Measurements from ENCODE around the gene SLCO3A1.
"Not testable (repeated sequence)": the region's sequence is repeated elsewhere in the genome, so short reads cannot be mapped to it uniquely, and the experiment has no call there.

SLCO3A1 gene

DNA sequence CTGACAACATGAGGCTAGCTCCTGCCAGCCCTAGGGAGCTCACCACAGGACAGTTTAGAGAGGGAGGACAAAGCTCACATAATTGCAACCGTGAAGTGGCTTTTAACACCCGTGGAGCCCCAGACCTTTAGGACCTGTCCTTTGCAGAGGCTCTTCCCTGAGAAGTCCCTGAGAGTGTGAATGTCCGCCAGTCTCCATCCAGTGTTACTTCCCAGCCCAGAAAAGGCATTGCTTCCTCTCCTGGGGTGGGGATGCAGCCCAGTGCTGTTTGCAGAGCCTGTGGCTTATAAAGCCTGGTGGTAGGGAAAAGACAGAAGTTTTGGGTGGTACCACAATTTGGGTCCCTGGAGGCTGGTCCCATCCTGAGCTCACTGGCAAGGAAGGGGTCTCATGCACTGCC, 182.0 kb downstream of the SLCO3A1 start:
- no peak for DNase-seq (ENCODE audit: low read depth in 2 of 2)

DNA sequence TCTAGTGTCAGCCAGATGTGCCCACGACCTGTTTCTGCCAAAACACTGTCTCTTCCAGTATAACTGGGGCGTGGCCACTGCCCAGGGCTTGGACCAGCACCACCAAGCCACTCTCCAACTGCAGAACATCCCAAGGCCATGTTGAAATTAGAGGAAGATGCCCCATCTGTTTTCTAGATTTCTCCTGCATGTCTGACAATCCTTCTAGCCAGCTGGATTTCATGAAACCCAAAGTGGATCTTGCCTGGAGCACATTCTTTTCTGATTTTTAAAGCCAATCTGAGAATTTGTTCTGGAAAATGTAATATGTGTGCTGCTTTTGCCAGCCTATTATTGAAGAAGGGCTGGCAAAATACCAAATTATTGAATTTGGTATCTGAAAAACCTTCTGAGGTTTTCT, 182.5 kb downstream of the SLCO3A1 start:
- DNase-seq (ENCODE audit: low read depth in 2 of 2), result no peak

DNA sequence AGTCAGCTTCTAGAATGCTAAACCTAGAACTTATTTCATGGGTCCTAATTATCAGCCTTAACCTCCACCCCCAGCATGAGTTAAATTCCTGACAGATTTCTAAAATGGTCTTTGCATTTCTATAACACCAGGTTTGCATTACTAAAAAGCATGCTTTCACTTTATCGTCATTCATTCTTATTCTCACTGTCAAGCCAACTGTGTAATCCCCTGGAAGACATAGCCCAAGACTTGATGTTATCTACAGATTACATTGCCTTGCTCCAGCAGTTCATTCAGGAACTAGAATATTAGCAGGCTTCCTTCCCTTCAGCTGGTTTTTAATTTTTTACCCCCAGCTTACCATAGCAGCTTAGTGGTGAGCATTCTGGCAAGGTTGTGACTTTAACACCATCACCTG, 184.0 kb downstream of the SLCO3A1 start:
- DNase-seq (ENCODE audit: low read depth in 2 of 2), result no peak

DNA sequence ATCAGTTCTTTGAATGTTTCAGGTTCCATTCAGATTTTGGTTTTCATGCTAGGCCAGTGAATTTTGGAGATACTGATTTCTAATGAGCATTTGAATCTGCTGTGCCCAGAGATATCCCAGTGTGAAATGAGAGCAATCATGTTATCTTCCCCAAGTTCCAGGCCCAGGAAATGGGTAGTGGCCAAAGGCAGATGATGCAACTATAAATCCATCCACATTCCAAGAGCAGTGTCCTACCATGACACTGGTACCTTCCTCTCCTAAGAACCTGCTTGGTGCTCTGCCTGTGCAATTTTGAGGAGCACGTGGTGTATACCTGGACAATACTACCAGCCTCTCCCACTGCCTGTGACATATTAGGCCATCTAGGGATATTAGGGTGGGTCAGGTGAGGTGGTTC, 186.8 kb downstream of the SLCO3A1 start:
- no peak for DNase-seq (ENCODE audit: low read depth in 2 of 2)

DNA sequence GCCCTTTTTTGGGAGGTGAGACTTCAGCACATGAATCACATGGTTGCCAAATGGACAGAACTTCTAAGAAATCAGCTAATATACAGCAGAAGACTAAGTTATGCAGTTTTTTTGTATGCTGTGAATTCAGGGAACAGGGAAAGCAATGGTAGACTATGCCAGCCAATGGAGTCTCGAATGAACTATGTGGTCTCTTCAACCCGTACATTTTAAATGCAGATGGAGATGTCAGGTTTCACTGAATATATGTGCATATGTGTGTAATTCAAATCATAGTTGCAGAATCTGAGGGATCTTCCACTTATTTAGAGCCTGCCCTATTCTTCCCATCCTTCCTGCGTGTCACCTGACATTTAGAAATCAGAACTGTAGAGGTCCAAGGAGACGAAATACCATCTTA, 187.9 kb downstream of the SLCO3A1 start:
- no peak for DNase-seq (ENCODE audit: low read depth in 2 of 2)

DNA sequence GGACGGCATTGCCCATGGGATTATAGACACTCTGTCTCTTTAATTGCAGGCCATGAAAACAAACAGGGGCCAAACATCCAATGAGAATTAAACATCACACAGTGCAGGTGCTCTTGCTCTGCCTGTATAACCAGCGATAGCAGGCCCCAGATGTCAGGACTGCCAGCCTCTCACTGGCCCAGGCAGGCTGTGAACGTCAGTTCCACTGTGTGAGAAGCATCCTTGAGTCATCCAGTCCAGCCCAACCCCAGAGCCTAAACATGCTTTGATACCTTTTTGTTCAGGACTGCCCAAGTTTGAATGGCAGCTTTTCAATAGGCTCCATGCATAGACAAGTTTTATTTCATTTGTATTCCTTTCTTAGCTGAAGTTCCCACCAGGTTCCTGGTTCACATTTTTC, 189.8 kb downstream of the SLCO3A1 start:
- no peak for DNase-seq (ENCODE audit: low read depth in 2 of 2)

DNA sequence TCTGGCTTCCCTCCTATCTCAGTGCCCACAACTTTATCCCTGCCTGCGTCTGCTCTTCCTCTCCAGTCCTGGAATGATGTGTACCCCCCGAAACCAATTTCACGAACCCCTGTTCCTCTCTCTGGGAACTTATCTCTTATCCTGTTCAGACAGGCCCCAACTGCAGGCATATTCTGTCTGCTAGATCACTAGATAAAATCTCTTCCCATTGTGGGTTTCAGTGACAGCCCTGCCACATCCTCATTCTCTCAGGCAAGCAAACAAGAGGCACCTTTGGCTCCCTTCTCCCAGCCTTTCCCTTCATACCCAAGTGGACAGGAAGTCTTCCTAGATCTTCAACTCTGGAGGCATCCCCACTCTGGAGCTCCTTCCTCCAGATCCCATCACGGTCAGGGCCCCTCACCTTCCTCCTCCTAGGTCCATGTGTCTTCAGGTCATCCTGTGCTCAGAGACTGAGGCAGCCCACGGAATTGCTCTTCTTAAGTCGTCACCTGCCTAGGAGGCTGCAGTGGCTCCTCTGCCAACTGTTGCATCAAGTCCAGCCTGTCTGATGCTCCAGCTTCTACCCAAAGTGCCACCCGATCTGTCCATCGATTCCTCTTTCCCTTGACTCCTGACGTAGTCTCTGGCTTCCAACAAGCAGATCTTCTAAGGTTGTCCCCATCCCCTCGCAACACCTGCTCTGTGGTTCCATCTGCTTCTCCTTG, 190.8 kb downstream of the SLCO3A1 start:
- no peak for DNase-seq (ENCODE audit: low read depth in 2 of 2)

DNA sequence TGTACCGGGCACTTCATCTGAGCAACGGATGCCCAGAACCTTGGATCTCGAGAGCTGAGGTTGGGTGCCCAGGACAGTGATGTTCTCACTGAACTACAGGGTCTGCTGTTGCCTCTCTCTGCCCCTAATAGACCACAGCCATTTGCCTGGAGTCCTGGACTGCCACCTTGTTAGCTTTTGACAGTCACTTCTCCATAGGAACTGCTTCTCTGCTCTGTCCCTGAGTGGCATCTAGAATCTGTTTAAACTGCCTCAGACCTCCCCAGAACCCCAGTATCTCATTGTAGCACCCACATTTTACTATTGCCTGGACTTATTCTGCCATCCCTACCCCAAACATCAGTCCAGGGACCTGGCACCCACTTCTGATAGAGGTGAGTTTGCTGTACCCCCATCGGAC, 194.4 kb downstream of the SLCO3A1 start:
- DNase-seq (ENCODE audit: low read depth in 2 of 2), result no peak

DNA sequence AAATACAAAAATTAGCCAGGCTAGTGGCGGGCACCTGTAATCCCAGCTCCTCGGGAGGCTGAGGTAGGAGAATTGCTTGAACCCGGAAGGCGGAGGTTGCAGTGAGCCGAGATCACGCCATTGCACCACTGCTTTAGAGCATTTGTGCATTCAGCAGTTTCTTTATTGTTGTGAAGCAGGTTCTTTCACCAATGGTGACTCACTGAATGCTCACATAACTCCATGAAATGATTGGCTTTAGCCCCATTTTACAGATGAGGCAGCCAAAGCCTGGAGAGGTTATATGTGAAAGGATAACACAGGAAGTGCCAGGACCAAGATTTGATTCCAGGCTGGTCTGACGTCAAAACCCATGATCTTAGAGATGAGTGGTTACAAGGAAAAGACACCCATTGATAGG, 195.2 kb downstream of the SLCO3A1 start:
- DNase-seq (ENCODE audit: low read depth in 2 of 2), result no peak

DNA sequence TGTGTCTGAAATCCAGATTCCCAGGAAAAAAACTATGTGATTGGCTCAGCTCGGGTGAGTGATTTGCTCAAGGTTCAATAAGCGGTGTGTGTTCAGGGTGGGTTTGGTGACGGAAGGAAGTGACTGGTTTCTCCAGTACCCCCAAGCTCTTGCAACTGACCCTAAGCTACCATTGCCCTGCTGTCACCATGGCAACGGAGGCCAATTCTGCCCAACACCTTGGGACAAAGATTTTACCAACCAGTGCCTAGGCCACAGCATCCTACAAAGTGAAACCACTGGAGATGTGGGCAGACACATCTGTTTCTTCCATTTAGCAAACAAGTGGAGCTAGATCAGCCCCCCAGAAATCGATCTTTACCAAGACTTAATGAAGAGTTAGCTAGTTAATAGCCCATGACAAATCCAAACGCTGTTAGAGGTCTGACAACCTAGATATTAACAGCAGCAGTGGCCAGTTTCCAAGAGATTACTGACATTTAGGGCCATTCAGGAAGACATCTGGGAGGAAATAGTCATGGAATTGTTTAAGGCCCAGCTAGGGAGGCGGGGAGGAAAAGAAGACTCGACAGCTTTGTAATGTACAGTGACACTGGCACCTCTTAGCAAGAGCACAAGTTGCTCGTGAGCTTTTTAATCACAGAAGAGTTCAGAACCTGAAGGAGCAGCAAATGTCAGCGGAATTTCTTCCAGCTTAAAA, 195.9 kb downstream of the SLCO3A1 start:
- DNase-seq (ENCODE audit: low read depth in 2 of 2), result no peak

DNA sequence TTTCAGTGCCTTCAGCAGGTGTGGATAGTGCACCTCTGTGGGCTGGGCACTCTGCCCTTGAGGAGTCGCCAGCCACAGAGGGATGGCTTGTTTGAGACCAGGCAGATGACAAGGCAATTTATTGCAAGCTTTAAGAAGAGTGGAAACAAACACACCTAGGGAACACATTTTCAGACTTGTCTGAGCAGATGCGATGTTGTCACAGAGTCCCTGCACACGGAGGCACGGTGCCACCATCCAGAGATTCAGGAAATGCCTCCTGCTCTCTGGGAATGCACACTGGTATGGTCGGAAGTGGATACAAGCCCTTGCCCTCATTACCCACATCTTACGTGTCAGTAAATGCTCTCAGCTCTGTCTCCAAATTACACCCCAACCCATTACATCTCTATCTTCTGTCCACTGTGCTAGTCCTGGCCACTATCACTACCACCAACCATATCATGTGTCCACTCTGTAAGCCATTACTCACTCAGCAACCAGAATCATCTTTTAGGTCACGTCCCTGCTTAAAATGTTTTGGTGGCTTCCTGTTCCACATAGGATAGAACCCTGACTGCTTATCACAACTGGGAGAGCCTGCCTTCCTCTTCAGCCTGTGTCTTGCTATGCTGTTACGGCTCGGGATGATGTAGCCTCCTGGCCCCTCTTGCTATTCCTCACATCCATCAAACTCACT, 196.9 kb downstream of the SLCO3A1 start:
- DNase-seq (ENCODE audit: low read depth in 2 of 2), result no peak

DNA sequence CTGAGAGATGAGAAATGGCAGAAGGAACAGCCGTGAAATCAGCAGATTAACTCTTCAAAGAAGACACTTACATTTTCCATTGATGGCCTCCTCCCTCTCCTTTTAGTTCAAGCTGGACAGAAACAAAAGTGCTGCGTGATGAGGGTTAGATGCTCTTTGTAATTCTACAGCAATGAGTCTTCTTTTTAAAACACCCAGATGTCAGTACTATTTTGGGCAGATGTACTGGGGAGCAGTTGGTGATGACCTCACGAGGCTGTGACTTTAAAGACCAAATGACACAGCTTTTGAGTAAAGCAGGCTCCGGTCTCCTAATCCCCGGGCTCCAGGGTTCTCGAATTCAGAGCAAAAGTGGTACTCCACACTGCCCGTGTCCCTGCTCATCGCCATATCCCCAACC, 198.2 kb downstream of the SLCO3A1 start:
- no peak for DNase-seq (ENCODE audit: low read depth in 2 of 2)

DNA sequence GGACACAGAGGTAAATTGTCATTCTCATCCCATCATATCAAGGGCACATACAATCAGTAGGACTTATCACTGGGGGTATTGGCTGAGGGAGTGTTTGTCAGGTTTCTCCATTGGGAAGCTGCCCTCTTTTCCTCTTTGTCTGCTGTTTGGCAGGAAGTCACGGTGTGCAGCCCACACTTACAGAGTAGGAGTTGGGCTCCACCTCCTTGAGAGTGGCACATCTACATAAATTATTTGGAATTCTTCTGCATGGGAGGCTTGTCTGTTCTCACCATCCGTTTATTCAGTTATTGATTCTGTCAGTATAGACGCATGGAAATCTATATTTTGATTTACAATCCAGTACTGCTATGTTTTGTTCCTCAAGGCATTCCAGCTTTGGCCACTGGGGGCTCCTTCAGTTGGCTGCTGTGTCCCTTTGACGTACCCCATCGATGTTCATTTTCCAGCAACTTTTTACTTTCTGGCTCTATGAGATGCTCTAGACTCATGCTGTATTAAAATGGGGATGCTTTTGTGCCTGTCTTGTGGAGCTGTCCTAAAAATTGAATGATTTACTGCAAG, 200.3 kb downstream of the SLCO3A1 start:
- DNase-seq (ENCODE audit: low read depth in 2 of 2), result no peak

DNA sequence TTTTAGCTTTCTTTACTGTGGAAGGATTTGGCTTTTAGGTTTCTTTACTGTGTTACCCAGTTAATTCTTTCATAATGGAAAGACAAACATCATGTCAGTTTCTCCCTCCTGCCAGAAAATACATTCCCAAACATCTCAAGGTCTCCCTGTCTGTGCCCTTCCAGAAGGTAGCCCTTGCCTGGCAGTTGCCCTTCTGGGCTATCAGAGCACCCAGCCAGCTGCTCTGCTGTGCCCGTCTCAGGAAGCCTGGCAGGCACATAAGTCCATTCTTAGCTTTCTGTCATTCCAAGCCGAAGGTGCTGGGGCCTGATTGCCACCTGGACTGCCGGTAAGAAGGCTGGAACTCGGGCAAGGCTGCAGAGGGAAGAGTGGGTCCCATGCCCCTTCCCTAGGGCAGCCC, 203.4 kb downstream of the SLCO3A1 start:
- no peak for DNase-seq (ENCODE audit: low read depth in 2 of 2)

DNA sequence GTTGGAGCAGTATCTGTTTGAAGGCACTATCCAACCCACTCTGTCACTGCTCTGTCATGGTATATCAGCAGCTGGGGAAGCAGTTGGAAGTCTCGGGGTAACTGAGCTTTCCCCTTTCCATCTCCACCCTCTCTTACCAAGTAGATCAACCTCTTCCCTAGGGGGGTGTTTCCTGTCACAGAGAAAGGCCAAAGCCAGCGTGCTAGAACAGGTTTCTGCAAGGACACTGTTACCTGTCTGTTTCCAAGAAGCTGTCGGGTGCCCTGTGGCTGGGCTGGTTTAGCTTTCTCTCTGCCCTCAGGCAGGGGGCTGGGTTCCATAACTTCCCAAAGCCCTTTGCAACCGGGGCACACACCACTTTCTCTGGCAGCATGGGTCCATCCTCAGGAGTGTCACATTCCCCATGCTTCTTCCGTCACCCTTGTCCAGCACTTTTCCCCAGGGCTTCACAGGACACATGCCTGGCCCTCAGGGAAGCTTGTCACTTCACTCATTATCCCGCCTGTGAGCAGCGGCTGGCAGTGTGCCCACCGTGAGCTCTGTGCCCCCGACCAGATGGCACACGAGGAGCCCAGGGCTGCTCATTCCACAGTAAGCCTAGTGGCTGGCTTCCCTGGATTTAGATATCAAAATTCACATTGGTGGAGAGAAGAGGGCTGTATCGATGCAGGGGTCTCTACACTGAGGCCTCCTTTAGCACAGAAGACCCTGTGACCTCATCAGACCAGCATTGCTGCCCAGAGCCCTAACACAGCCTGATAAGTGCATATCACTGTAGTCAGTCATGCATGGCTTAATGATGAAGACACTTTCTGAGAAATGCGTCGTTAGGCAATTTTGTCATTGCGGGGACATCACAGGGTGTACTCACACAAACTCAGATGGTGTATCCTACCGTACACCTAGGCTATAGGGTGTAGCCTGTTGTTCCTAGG, 205.8 kb downstream of the SLCO3A1 start:
- no peak for DNase-seq (ENCODE audit: low read depth in 2 of 2)

DNA sequence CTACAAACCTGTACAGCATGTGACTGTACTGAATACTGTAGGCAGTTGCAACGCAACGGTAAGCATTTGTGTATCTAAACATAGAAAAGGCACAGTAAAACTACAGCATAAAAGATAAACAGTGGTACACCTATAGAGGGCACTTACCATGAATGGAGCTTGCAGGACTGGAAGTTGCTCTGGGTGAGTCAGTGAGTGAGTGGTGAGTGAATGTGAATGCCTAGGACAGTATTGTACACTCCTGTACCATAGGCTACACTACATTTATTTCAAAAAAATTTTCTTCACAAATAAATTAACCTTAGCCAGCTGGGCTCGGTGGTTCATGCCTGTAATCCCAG, 206.4 kb downstream of the SLCO3A1 start:
- DNase-seq (ENCODE audit: low read depth in 2 of 2), result not testable (repeated sequence)

DNA sequence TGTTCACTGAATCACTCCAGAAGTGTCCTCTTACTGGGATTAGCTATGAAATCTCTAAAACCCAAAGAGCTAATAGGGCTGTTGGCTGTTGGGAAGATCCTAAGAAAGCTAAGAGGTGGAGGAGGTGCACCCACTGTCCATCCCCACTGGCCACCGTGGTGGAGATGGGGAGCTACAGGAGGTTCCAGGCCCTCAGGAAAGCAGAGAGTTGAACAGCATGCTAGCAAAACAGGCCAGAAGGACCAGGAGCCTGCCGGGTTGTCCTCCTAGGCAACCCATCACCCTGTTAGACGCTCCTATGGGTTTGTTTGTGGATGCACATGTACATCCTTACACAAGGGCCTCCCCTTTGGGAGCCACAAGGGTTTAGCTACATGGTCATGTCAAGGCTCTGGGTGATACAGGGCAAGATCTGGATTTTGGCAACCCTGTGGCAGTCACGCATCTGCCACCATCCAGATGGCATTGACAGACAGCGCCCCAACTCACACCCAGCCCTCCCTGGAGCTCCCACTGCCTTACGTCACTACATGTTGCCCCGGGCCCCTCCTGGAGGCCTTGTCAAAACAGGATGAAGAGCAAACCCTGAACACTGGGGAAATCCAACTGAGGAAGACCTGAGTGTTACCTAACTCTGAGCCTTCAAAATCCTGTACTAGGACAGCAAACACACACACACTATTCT, 208.1 kb downstream of the SLCO3A1 start:
- DNase-seq (ENCODE audit: low read depth in 2 of 2), result no peak

DNA sequence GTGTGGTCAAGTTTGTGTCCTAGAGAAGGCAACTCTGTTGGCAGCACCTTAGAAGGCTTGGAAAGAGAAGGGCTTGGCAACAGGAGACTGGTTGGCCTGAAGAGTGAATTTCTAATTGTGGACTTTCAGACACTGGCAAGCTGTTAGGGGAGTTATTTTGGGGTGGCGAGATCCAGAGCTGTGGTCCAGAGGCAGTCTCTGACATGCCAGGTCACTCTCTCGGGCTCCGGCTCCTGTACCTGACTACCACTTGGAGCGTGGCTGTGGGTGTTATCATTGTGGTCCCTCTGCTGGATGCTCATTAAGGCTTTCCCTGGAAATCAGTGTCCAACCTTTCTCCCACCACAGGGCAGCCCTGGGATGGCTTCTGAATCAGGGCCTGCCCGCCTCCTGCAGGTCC, 209.0 kb downstream of the SLCO3A1 start:
- DNase-seq (ENCODE audit: low read depth in 2 of 2), result no peak

DNA sequence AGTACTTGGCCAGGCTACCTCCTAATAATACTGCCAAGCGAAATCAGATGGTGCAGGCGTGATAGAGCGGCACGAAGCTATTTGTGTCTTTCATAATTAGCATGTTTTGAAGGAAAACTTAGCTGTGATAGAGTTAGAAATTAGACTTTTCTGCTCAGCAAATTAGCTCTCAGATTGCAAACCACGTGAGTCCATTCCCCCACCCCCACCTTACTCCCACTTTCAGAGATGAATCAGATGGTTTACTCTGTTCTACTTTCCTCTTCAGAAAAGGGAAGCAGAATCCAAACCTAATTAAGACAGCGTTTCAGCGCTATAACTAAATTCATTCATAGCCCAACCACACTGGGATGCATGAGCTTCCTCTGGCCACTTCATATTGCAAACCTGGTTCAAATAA, 214.6 kb downstream of the SLCO3A1 start:
- peak in 1 of 2 experiments; percentile 3 for DNase-seq (ENCODE audit: low read depth in 2 of 2)

DNA sequence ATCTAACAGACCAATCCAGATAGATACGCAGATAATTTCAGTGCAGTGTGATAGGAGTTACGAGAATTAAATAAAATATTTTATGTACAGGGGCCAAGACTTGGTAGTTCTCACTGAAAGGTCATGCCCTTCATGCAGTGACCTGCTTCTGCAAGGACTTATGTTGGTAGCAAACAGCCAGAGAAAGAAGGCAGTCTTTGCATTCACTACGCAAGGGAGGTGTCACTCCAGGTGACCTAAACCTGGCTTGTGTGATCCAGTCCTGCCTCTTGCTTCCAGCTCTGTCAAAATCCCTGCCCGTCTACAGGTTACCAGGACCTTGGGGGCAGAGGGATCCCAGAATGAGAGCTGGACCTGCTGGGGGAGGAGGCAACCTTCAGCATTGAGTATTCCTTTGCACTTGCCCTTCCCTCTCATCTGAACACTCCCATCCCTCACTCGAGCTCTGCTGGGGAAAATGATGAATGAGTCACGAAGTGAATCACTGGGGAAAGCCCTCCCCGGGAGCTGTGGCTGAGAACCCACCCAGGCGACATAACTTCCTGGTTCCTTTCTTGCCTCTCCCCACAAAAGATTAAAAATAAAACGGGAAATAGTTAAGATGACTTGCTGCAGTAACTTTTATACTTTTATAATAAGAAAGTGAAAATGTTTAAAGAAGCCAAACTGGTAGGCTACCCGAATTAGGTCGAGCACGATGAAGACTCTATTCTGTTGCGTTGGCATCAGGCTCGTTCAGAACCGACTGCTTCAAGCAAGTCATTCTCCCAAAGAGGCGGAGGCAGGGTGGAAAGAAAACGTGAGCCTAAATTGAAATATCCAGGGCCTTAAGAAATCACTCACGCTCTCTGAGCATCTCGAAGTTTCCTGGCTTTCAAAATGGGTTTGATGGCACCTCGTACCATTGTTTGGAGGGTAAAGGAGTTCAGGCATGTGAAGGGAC, 216.1 kb downstream of the SLCO3A1 start:
- DNase-seq (ENCODE audit: low read depth in 2 of 2), result peak; percentile 55 to 61
